HG03439 (cell line): ENCODE data around the gene CORT.
"Not testable (repeated sequence)": the region's sequence is repeated elsewhere in the genome, so short reads cannot be mapped to it uniquely, and the experiment has no call there.

Source experiments
- ATAC-seq: cut with Tn5 transposase; IDR thresholded peaks from one replicate; pipeline ENCODE4 v1.9.1; 2021; ENCODE audit warnings: mild to moderate bottlenecking, moderate library complexity; ENCODE audit not compliant: unreplicated experiment

The CORT gene

GRCh38 chr1:10474309-10474612 lies 24.4 kb downstream of the CORT start:
- not testable (repeated sequence) for ATAC-seq

GRCh38 chr1:10474613-10475507 lies 25.0 kb downstream of the CORT start, which contains the start of gene PEX14:
PEX14 (plus strand) TSS chr1:10474950; CDS start chr1:10474967, 17 bp downstream.
- ATAC-seq, result peak; percentile 64

- no peak for ATAC-seq
These were observed 25.7 kb downstream of the CORT start for GRCh38 chr1:10475510-10475909.

GRCh38 chr1:10479296-10479695 lies 29.5 kb downstream of the CORT start:
- no peak for ATAC-seq

- no peak for ATAC-seq
These were observed 30.8 kb downstream of the CORT start for GRCh38 chr1:10480614-10481013.

GRCh38 chr1:10484521-10484920 lies 34.7 kb downstream of the CORT start:
- no peak for ATAC-seq

- no peak for ATAC-seq
These were observed 39.6 kb downstream of the CORT start for GRCh38 chr1:10489291-10490055.

- ATAC-seq, result no peak
These were observed 40.6 kb downstream of the CORT start for GRCh38 chr1:10490286-10490970.

- no peak for ATAC-seq
These were observed 44.6 kb downstream of the CORT start for GRCh38 chr1:10494418-10494753.

- ATAC-seq, result peak; percentile 60
These were observed 45.1 kb downstream of the CORT start for GRCh38 chr1:10494754-10495474.

- ATAC-seq, result no peak
These were observed 45.6 kb downstream of the CORT start for GRCh38 chr1:10495475-10495817.

GRCh38 chr1:10495952-10496351 lies 46.1 kb downstream of the CORT start:
- ATAC-seq, result no peak

GRCh38 chr1:10497109-10497508 lies 47.3 kb downstream of the CORT start:
- ATAC-seq, result no peak

GRCh38 chr1:10498231-10498630 lies 48.4 kb downstream of the CORT start:
- no peak for ATAC-seq
